Activated naive CD4-positive, alpha-beta T cell treated with anti-CD3 and anti-CD28 coated beads, Interleukin-2, amount 50 U/mL, for 24 hours (primary cell): ENCODE measurements around the gene MRE11.

Experiments
- H3K27ac Mint-ChIP-seq: one replicate; pipeline ENCODE4 v1.8.0; 2021; ENCODE audit warnings: mild to moderate bottlenecking, mixed read lengths
- H3K27me3 Mint-ChIP-seq: one replicate; pipeline ENCODE4 v1.8.0; 2021; ENCODE audit warnings: mixed read lengths
- H3K36me3 Mint-ChIP-seq: one replicate; pipeline ENCODE4 v1.8.0; 2021; ENCODE audit warnings: mixed read lengths
- H3K4me1 Mint-ChIP-seq: one replicate; pipeline ENCODE4 v1.8.0; 2021; ENCODE audit warnings: mixed read lengths
- H3K4me3 Mint-ChIP-seq: one replicate; pipeline ENCODE4 v1.8.0; 2021; ENCODE audit warnings: mild to moderate bottlenecking, mixed read lengths
- H3K9me3 Mint-ChIP-seq: one replicate; pipeline ENCODE4 v1.8.0; 2021; ENCODE audit warnings: mixed read lengths

MRE11 gene

DNA sequence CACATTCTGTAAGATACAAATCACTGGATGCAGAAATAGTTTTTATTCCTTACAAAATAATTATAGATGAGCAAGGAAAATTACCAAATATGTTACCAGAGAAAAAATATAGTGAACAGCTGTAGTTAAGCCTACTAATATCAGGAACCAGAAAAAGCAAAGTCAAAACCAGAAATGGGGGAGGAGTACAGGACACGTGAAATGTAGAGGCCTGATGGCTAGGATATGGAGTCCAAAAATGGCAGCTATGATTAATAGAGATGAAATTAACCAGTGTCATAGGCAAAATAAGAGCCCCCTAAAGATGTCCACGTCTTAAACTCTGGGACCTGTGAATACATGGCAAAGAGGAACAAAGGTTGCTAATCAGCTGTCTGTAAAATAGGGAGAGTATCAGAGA, 34.1 kb downstream of the MRE11 start:
- Mint-ChIP-seq H3K4me3 (no peak overlapping the region), H3K27me3 (no peaks in the 10 kb centered on the region), H3K9me3 (peaks cover 5% of the 10 kb centered on the region), H3K36me3 (peaks cover 46% of the 10 kb centered on the region), H3K4me1 (no peaks in the 10 kb centered on the region), H3K27ac (no peak overlapping the region)

DNA sequence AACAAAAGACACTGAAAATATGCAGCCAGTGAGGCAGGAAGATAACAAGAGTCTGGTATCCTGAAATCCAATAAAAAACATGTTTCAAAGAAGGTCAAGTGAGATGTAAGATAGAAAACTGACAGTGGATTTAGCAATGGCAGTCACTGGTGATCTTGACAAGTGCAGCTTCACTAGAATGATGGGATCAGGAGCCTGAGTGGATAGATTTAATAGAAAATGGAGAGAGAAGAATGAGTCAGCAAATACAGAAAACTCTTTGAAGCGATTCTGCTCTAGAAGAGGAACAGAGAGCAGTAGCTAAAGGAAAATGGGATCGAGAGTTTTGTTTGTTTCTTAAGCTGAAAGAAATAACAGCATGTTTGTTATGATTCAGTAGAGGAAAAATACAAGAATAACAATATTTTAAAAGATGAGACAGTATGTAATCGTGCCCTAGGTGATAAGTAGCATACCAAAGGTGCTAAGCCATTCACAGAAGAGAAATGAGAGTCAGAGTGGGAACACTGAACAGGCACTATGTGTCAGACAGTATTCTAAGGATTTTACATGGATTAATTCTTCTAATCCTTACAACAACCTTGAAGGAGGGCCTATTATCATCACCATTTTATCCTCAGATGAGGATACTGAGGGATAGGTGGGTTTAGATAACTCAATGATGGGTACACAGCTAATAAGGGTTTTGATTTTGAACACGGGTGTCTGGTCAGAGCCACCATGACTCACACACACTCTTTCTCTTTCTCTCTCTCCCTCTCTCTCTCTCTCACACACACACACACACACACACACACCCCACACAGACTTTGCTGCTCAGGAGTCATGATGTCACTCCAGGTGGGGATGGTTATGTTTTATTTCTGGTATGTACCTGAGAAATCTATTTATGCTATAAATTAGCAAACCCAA, 36.3 kb downstream of the MRE11 start:
- Mint-ChIP-seq H3K27ac (peak overlapping the region; percentile 44), H3K36me3 (peaks cover 42% of the 10 kb centered on the region), H3K4me3 (no peak overlapping the region), H3K27me3 (no peaks in the 10 kb centered on the region), H3K9me3 (no peaks in the 10 kb centered on the region), H3K4me1 (no peaks in the 10 kb centered on the region)

DNA sequence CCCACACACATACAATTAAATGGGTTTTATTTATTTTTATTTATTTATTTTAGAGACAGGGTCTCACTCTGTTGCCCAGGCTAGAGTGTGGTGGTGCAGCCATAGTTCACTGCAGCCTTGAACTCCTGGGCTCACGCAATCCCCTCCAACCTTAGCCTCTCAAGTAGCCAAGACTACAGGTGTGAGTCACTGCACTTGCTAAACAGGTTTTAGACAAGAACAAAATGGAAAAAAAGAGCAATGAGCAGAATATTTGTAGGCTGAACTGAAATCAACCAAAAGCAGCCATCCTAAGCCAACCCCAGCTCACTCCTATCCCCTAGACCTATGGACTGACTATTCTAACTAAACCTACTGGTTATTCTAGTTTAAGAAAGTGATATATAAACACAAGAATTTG, 37.8 kb downstream of the MRE11 start:
- Mint-ChIP-seq H3K4me1 (no peaks in the 10 kb centered on the region), H3K36me3 (peaks cover 35% of the 10 kb centered on the region), H3K27me3 (no peaks in the 10 kb centered on the region), H3K9me3 (no peaks in the 10 kb centered on the region), H3K4me3 (no peak overlapping the region), H3K27ac (no peak overlapping the region)

DNA sequence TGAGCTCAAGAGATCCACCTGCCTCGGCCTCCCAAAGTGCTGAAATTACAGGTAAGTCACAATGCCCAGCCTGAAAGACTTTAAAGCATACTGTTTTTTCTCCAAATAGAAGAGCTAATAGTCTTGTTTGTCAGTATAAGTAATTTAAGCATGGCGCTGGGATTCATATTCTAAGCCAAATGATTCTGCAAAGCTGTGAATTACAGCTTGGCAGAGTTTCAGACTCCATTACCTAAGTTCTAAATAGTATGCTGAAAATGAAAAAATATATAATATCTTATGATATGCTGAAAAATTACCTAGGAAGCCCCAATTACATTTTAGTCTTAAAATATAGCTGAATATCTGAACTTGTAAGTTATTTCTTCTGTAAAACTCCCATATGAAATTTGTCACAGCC, 39.3 kb downstream of the MRE11 start:
- Mint-ChIP-seq H3K9me3 (no peaks in the 10 kb centered on the region), H3K36me3 (peaks cover 29% of the 10 kb centered on the region), H3K27ac (no peak overlapping the region), H3K27me3 (no peaks in the 10 kb centered on the region), H3K4me3 (no peak overlapping the region), H3K4me1 (no peaks in the 10 kb centered on the region)

DNA sequence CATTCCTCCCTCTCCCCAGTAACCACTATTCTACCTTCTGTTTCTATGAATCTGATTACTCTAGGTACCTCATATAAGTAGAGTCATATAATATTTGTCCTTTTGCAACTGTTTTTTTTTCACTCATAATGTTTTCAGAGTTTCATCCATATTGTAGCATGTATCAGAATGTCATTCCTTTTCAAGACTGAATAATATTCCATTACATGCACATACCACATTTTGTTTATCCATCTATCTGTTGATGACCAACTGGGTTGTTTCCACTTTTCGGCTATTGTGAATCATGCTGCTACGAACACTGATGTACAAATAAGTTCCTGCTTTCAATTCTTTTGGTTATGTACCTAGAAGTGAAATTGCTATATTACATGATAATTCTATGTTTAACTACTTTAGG, 40.7 kb downstream of the MRE11 start:
- no peak overlapping the region for H3K27ac Mint-ChIP-seq

DNA sequence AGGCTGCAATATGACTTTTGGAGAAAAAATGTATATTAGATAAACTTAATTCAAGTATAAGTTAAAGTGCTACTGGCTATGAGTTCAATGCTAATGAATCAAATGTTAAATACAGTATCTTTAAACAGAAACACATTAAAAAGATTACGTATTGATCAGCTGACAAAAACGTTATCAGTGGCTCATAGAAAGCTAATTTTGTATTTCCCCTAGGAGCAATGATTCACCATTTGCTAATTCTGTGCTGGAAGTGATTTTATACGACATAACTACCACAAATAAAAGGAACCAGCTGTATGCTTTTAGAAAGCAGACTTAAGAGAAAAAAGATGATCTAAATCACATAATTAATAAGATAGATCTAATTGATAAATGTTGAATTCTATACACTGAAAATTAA, 43.6 kb downstream of the MRE11 start:
- H3K4me3 Mint-ChIP-seq: no peak overlapping the region
- no peaks in the 10 kb centered on the region for H3K9me3 Mint-ChIP-seq
- no peak overlapping the region for H3K27ac Mint-ChIP-seq
- H3K4me1 Mint-ChIP-seq: no peaks in the 10 kb centered on the region
- no peaks in the 10 kb centered on the region for H3K27me3 Mint-ChIP-seq
- H3K36me3 Mint-ChIP-seq: peaks cover 29% of the 10 kb centered on the region

More for the DNA sequence above, 40.7 kb downstream of the MRE11 start:
- Mint-ChIP-seq H3K36me3 (peaks cover 31% of the 10 kb centered on the region), H3K4me3 (no peak overlapping the region), H3K9me3 (no peaks in the 10 kb centered on the region), H3K27me3 (no peaks in the 10 kb centered on the region), H3K4me1 (no peaks in the 10 kb centered on the region)

DNA sequence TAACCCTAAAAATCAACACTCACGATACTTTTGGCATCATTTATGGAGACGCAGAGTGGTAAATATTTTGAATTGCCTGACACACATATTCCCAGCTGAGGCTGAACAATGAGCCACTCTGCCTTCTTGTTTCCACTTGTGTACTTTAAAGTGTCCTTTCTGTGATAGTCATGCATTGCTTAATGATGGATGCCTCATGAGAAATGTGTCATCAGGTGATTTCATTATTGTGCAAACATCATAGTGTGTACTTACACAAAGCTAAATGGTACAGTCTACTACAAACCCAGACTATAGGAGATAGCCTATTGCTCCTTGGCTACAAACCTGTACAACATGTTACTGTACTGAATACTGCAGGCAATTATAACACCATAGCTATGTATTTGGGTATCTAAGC, 44.2 kb downstream of the MRE11 start:
- H3K36me3 Mint-ChIP-seq: peaks cover 28% of the 10 kb centered on the region
- no peaks in the 10 kb centered on the region for H3K27me3 Mint-ChIP-seq
- no peak overlapping the region for H3K4me3 Mint-ChIP-seq
- H3K4me1 Mint-ChIP-seq: no peaks in the 10 kb centered on the region
- no peaks in the 10 kb centered on the region for H3K9me3 Mint-ChIP-seq
- no peak overlapping the region for H3K27ac Mint-ChIP-seq

DNA sequence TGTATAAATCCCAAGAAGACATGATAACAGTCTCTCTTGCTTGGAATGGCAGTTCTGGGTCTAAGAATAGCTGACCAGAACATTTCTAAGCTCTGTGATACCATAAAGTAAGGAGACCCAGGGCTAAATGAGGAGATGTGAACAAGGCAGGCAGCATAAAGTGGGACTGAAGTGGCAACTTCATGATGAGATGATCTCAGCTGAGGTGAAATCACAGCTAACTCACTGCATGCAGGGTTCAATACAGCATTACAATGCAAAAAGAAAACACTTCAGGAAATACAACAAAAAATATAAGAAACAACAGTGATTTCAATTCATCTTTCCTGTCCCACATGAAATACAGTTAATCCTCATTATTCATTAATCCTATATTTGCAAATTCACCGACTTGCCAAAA, 44.6 kb downstream of the MRE11 start:
- Mint-ChIP-seq H3K27me3 (no peaks in the 10 kb centered on the region), H3K4me3 (no peak overlapping the region), H3K4me1 (no peaks in the 10 kb centered on the region), H3K36me3 (peaks cover 32% of the 10 kb centered on the region), H3K27ac (no peak overlapping the region), H3K9me3 (no peaks in the 10 kb centered on the region)

DNA sequence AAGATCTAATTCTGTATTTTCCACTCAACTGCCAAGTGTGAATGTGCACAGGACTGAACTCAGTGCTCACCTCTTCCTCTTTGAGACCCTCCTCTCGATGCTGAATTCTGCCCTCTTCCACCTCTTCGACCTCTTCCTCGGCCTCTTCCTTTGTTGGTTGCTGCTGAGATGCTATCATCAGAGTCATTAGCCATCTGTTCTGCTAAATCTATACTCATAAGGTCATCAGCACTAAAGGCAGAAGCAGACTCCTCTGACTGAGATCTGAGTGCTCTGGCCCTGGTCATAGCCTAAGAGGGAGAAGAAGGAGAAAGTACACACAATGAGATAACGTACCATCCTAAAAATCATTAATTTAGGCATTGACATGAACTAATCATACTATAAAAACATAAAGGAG, 46.5 kb downstream of the MRE11 start:
- no peak overlapping the region for H3K4me3 Mint-ChIP-seq
- no peak overlapping the region for H3K27ac Mint-ChIP-seq
- no peaks in the 10 kb centered on the region for H3K4me1 Mint-ChIP-seq
- peaks cover 30% of the 10 kb centered on the region for H3K36me3 Mint-ChIP-seq
- no peaks in the 10 kb centered on the region for H3K27me3 Mint-ChIP-seq
- H3K9me3 Mint-ChIP-seq: no peaks in the 10 kb centered on the region

DNA sequence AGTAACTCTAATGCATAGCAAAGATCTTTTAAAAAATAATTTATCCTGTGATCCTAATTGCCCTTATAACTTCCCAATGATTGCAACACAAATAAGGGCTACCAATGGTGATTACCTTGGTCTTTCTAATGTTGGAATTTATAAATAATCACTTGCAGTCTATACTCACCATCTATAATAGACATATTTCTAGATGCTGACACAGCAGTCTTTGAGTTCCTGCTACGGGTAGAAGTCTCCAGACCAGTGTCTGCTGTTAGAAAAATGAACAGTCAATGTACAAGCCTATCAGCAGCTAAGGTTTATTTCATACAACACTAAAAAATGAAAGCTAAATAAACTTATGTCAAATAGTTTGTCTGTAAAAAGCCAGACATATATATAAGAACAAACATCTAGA, 48.0 kb downstream of the MRE11 start:
- H3K27me3 Mint-ChIP-seq: no peaks in the 10 kb centered on the region
- H3K27ac Mint-ChIP-seq: no peak overlapping the region
- H3K9me3 Mint-ChIP-seq: no peaks in the 10 kb centered on the region
- H3K4me1 Mint-ChIP-seq: no peaks in the 10 kb centered on the region
- peaks cover 35% of the 10 kb centered on the region for H3K36me3 Mint-ChIP-seq
- H3K4me3 Mint-ChIP-seq: no peak overlapping the region

DNA sequence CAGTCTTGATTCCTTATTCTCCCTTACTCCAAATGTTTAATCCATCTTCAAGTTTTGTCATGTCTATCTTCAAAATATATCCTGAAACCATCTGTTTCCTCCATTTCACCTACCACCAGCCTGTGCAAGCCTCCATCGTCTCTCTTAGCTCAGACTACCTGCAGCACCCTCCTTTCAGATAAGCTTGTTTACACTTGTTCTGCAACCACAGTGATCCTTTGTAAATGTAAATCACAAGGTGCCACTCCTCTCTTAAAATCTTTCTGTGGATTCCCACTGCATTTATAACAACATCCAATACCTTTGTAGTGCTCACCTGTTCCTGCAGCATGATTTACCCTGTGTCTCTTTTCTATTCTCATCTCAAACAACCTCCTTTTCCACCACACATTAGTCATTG, 60.6 kb downstream of the MRE11 start:
- H3K9me3 Mint-ChIP-seq: peaks cover 2% of the 10 kb centered on the region
- no peaks in the 10 kb centered on the region for H3K4me1 Mint-ChIP-seq
- H3K27ac Mint-ChIP-seq: no peak overlapping the region
- no peaks in the 10 kb centered on the region for H3K27me3 Mint-ChIP-seq
- H3K4me3 Mint-ChIP-seq: no peak overlapping the region
- peaks cover 54% of the 10 kb centered on the region for H3K36me3 Mint-ChIP-seq

DNA sequence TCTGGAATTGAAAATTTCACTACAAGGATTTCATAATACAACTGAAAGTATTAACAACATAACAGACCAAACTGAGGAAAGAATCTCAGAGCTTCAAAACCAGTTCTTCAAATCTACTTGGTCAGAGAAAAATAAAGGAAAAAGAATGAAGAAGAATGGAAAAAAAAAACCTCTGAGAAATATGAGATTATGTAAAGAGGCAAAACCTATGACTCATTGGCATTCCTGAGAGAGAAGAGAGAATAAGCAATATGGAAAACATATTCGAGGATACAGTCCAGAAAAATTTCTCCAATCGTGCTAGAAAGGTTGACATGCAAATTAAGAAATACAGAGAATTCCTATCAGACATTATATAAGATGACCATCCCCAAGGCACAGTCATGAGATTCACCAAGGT, 69.0 kb downstream of the MRE11 start:
- Mint-ChIP-seq H3K36me3 (peaks cover 50% of the 10 kb centered on the region), H3K9me3 (peaks cover 6% of the 10 kb centered on the region)

DNA sequence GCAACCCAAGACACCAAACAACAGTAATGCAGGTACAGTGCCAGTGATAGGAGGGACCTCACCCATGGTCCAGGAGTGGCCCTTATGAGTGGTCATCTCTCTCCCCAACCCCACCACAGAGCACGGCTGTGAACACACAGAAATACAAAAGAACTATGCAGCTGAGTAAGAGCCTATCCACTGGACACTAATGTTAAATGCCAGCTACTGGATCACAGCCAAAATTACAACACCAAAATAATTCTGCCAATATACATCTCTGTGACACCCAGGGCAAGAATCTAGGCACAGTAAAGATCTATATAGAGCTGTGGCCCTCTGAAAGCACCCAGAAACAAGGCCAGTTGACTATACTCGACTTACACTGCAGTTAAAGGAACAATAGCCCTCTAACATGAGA, 69.6 kb downstream of the MRE11 start:
- H3K27ac Mint-ChIP-seq: no peak overlapping the region
- no peaks in the 10 kb centered on the region for H3K27me3 Mint-ChIP-seq
- no peak overlapping the region for H3K4me3 Mint-ChIP-seq
- H3K9me3 Mint-ChIP-seq: peaks cover 6% of the 10 kb centered on the region
- H3K36me3 Mint-ChIP-seq: peaks cover 46% of the 10 kb centered on the region
- no peaks in the 10 kb centered on the region for H3K4me1 Mint-ChIP-seq

More for the DNA sequence above, 69.0 kb downstream of the MRE11 start:
- Mint-ChIP-seq H3K27me3 (no peaks in the 10 kb centered on the region), H3K4me3 (no peak overlapping the region), H3K27ac (no peak overlapping the region), H3K4me1 (no peaks in the 10 kb centered on the region)

DNA sequence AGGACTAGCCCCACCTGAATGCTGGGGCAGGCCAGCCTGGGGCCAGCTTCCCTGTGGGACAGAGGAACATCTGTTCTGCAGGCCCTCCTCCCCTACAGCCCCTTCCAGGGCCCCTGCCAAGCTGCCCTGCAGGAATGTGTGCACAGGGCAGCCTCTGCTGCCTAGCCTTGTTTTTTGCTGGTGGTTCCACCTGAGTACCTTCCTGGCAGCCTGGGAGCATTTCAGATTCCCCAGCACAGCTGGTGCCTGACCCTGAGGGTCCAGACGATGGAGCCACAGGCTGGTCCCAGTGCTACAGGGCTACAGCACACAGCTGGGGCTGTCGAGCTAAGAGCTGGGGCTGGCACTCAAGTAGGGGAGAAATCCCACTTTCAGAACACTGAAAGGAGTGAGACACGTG, 70.1 kb downstream of the MRE11 start:
- Mint-ChIP-seq H3K9me3 (peaks cover 6% of the 10 kb centered on the region), H3K36me3 (peaks cover 42% of the 10 kb centered on the region), H3K27ac (no peak overlapping the region), H3K27me3 (no peaks in the 10 kb centered on the region), H3K4me3 (no peak overlapping the region), H3K4me1 (no peaks in the 10 kb centered on the region)

DNA sequence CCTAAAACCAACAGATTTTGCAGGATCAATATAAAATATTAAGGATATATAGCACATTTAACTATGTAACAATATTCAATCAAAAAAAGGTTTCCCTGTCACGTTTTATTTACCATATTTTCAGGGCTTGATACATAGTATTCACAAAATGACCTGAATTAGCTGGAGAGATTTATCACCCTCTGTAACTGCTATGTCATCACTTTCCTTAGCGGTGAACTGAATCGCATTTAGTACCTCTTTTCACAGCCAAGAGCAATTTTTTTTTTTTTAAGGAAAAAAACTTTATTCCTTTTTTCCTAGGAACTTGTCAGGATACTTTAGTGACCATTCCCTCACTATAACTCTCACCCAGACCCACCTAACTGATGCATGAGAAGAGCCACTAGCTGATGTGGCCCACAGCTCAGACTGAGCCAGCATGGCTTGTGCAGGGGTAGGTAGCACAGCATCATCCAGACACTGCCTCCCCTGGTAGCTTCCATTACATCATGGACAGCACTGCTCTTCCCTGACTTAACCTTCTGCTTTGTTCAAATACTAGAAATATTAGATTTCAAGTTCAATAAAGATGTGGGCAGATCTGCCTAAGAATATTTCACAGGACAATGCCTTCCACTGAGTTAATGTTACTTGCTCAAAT, 75.4 kb downstream of the MRE11 start:
- no peak overlapping the region for H3K27ac Mint-ChIP-seq
- H3K4me3 Mint-ChIP-seq: no peak overlapping the region
- peaks cover 10% of the 10 kb centered on the region for H3K36me3 Mint-ChIP-seq
- no peaks in the 10 kb centered on the region for H3K9me3 Mint-ChIP-seq
- H3K4me1 Mint-ChIP-seq: no peaks in the 10 kb centered on the region
- H3K27me3 Mint-ChIP-seq: no peaks in the 10 kb centered on the region

DNA sequence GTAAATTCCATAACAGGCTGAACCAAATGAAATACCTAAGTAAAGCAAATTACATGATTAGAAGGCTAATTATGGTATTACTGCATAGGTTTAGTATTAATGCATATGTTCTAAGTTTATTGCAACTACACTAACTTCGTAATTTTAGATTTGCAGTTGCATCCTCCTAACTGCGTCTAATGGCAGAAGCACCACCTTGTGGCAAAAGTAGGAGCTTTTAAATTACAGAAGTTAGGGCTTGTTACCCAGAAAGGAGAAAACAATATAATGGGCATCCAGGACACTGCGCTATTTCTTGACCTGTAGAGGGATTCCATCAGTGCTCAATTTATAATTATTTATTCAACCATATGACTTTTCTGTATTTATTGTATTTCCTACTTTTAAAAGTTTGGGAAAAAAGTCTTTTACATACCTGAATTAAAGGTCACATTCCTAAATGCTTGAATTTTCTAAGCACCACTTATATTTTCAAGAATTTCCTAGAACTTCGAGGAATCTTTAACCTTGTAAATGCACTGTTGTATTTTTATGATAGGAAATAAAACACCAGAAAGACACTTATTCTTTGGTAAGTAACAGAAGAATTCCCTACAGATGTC, 76.2 kb downstream of the MRE11 start:
- H3K4me1 Mint-ChIP-seq: no peaks in the 10 kb centered on the region
- no peak overlapping the region for H3K27ac Mint-ChIP-seq
- H3K27me3 Mint-ChIP-seq: no peaks in the 10 kb centered on the region
- H3K9me3 Mint-ChIP-seq: no peaks in the 10 kb centered on the region
- H3K4me3 Mint-ChIP-seq: no peak overlapping the region
- H3K36me3 Mint-ChIP-seq: peaks cover 12% of the 10 kb centered on the region
